ENCODE measurements around the gene CADPS.

GRCh38 chr3:62805580-62806277, 69.5 kb downstream of the CADPS start:
- TF ChIP-seq POLR2A (IDR thresholded peaks at IDR 0.05) (no peak), CTCF (IDR thresholded peaks at IDR 0.05) (no peak)

Measured in sigmoid colon (tissue), 3 donors.